ENCODE results near the gene GABRB2.

The GABRB2 gene

GRCh38 chr5:161414037-161414436 lies 132.5 kb downstream of the GABRB2 start:
- no peak overlapping the region for H3K27ac Mint-ChIP-seq
- H3K4me1 Mint-ChIP-seq = no peaks in the 10 kb centered on the region
- H3K27me3 Mint-ChIP-seq = no peaks in the 10 kb centered on the region
- H3K4me3 Mint-ChIP-seq = no peak overlapping the region
- peaks cover 0 to 4% of the 10 kb centered on the region in 2 donors for H3K9me3 Mint-ChIP-seq
- ATAC-seq = no peak
- DNase-seq = no peak

GRCh38 chr5:161412792-161413191 lies 133.7 kb downstream of the GABRB2 start:
- ATAC-seq (no peak), DNase-seq (no peak)
- Mint-ChIP-seq H3K27ac (no peak overlapping the region), H3K27me3 (no peaks in the 10 kb centered on the region), H3K4me3 (no peak overlapping the region), H3K4me1 (no peaks in the 10 kb centered on the region), H3K9me3 (no peaks in the 10 kb centered on the region)

GRCh38 chr5:161411156-161411555 lies 135.4 kb downstream of the GABRB2 start:
- Mint-ChIP-seq H3K27me3 (no peaks in the 10 kb centered on the region), H3K9me3 (no peaks in the 10 kb centered on the region), H3K4me1 (no peaks in the 10 kb centered on the region), H3K27ac (no peak overlapping the region), H3K4me3 (no peak overlapping the region)
- ATAC-seq (no peak), DNase-seq (no peak)

- H3K4me3 Mint-ChIP-seq = no peak overlapping the region
- no peak for DNase-seq
- H3K9me3 Mint-ChIP-seq = no peaks in the 10 kb centered on the region
- ATAC-seq = no peak
- no peak overlapping the region for H3K27ac Mint-ChIP-seq
- H3K27me3 Mint-ChIP-seq = no peaks in the 10 kb centered on the region
- H3K4me1 Mint-ChIP-seq = no peaks in the 10 kb centered on the region
These were observed 135.9 kb downstream of the GABRB2 start for GRCh38 chr5:161410640-161411039.

GRCh38 chr5:161409471-161409870 lies 137.1 kb downstream of the GABRB2 start:
- ATAC-seq (no peak), DNase-seq (no peak)
- Mint-ChIP-seq H3K4me3 (no peak overlapping the region), H3K4me1 (no peaks in the 10 kb centered on the region), H3K27ac (no peak overlapping the region), H3K27me3 (no peaks in the 10 kb centered on the region), H3K9me3 (no peaks in the 10 kb centered on the region)

GRCh38 chr5:161406880-161407279 lies 139.6 kb downstream of the GABRB2 start:
- no peak overlapping the region for H3K27ac Mint-ChIP-seq
- H3K4me1 Mint-ChIP-seq = no peaks in the 10 kb centered on the region
- no peaks in the 10 kb centered on the region for H3K9me3 Mint-ChIP-seq
- H3K27me3 Mint-ChIP-seq = no peaks in the 10 kb centered on the region
- DNase-seq (no peak), ATAC-seq (no peak)
- H3K4me3 Mint-ChIP-seq = no peak overlapping the region

- no peak for ATAC-seq
- Mint-ChIP-seq H3K4me3 (no peak overlapping the region), H3K4me1 (no peaks in the 10 kb centered on the region), H3K27ac (no peak overlapping the region), H3K9me3 (no peaks in the 10 kb centered on the region), H3K27me3 (no peaks in the 10 kb centered on the region)
- DNase-seq = no peak
These were observed 142.5 kb downstream of the GABRB2 start for GRCh38 chr5:161403996-161404395.

GRCh38 chr5:161403121-161403520 lies 143.4 kb downstream of the GABRB2 start:
- DNase-seq (no peak), ATAC-seq (no peak)
- Mint-ChIP-seq H3K9me3 (no peaks in the 10 kb centered on the region), H3K27me3 (no peaks in the 10 kb centered on the region), H3K27ac (no peak overlapping the region), H3K4me1 (no peaks in the 10 kb centered on the region), H3K4me3 (no peak overlapping the region)

- Mint-ChIP-seq H3K27me3 (no peaks in the 10 kb centered on the region), H3K4me1 (no peaks in the 10 kb centered on the region), H3K9me3 (no peaks in the 10 kb centered on the region), H3K4me3 (no peak overlapping the region), H3K27ac (no peak overlapping the region)
- ATAC-seq = no peak
- no peak for DNase-seq
These were observed 145.9 kb downstream of the GABRB2 start for GRCh38 chr5:161400583-161400982.

GRCh38 chr5:161399996-161400562 lies 146.4 kb downstream of the GABRB2 start:
- DNase-seq (no peak), ATAC-seq (no peak)
- H3K27ac Mint-ChIP-seq = no peak overlapping the region
- no peaks in the 10 kb centered on the region for H3K27me3 Mint-ChIP-seq
- no peaks in the 10 kb centered on the region for H3K4me1 Mint-ChIP-seq
- no peak overlapping the region for H3K4me3 Mint-ChIP-seq
- H3K9me3 Mint-ChIP-seq = no peaks in the 10 kb centered on the region

GRCh38 chr5:161397448-161397847 lies 149.1 kb downstream of the GABRB2 start:
- DNase-seq (no peak), ATAC-seq (no peak)
- H3K9me3 Mint-ChIP-seq = no peaks in the 10 kb centered on the region
- H3K27me3 Mint-ChIP-seq = no peaks in the 10 kb centered on the region
- H3K27ac Mint-ChIP-seq = no peak overlapping the region
- H3K4me3 Mint-ChIP-seq = no peak overlapping the region
- H3K4me1 Mint-ChIP-seq = no peaks in the 10 kb centered on the region

GRCh38 chr5:161396171-161396570 lies 150.4 kb downstream of the GABRB2 start:
- Mint-ChIP-seq H3K27ac (no peak overlapping the region), H3K4me1 (no peaks in the 10 kb centered on the region), H3K9me3 (no peaks in the 10 kb centered on the region), H3K4me3 (no peak overlapping the region), H3K27me3 (no peaks in the 10 kb centered on the region)
- ATAC-seq (no peak), DNase-seq (no peak)

GRCh38 chr5:161391724-161392123 lies 154.8 kb downstream of the GABRB2 start:
- DNase-seq (no peak), ATAC-seq (no peak)
- H3K4me1 Mint-ChIP-seq = no peaks in the 10 kb centered on the region
- H3K4me3 Mint-ChIP-seq = no peak overlapping the region
- H3K9me3 Mint-ChIP-seq = no peaks in the 10 kb centered on the region
- H3K27me3 Mint-ChIP-seq = no peaks in the 10 kb centered on the region
- no peak overlapping the region for H3K27ac Mint-ChIP-seq

GRCh38 chr5:161391016-161391415 lies 155.5 kb downstream of the GABRB2 start:
- Mint-ChIP-seq H3K4me3 (no peak overlapping the region), H3K27me3 (no peaks in the 10 kb centered on the region)
- no peak for ATAC-seq

GRCh38 chr5:161387121-161387520 lies 159.4 kb downstream of the GABRB2 start:
- DNase-seq = no peak
- H3K4me1 Mint-ChIP-seq = no peaks in the 10 kb centered on the region
- no peak overlapping the region for H3K4me3 Mint-ChIP-seq
- peaks cover 0 to 4% of the 10 kb centered on the region in 2 donors for H3K9me3 Mint-ChIP-seq
- no peaks in the 10 kb centered on the region for H3K27me3 Mint-ChIP-seq
- no peak for ATAC-seq
- no peak overlapping the region for H3K27ac Mint-ChIP-seq

More at GRCh38 chr5:161391016-161391415, 155.5 kb downstream of the GABRB2 start:
- H3K27ac Mint-ChIP-seq = no peak overlapping the region
- no peak for DNase-seq
- no peaks in the 10 kb centered on the region for H3K9me3 Mint-ChIP-seq
- H3K4me1 Mint-ChIP-seq = no peaks in the 10 kb centered on the region

- no peaks in the 10 kb centered on the region for H3K27me3 Mint-ChIP-seq
These were observed 161.5 kb downstream of the GABRB2 start for GRCh38 chr5:161385027-161385426.

GRCh38 chr5:161382685-161383084 lies 163.8 kb downstream of the GABRB2 start:
- Mint-ChIP-seq H3K27me3 (no peaks in the 10 kb centered on the region), H3K9me3 (peaks cover 0 to 4% of the 10 kb centered on the region in 2 donors), H3K27ac (no peak overlapping the region), H3K4me3 (no peak overlapping the region), H3K4me1 (no peaks in the 10 kb centered on the region)
- DNase-seq (no peak), ATAC-seq (no peak)

More at GRCh38 chr5:161385027-161385426, 161.5 kb downstream of the GABRB2 start:
- H3K4me1 Mint-ChIP-seq = no peaks in the 10 kb centered on the region
- peak overlapping the region in 1 of 2 donors; percentile 62 for H3K27ac Mint-ChIP-seq
- no peak for ATAC-seq
- no peak overlapping the region for H3K4me3 Mint-ChIP-seq
- H3K9me3 Mint-ChIP-seq = peaks cover 0 to 4% of the 10 kb centered on the region in 2 donors
- DNase-seq = no peak

All from stimulated activated naive CD8-positive, alpha-beta T cell treated with anti-CD3 and anti-CD28 coated beads, Interleukin-15, amount 100 ng/mL, for 72 hours (primary cell).